Astrocyte (in vitro differentiated cells and primary cell): ENCODE measurements around the gene DPEP1. TPM values are rescaled to one million over a fixed set of nuclear protein-coding genes. Genes with fewer than 3 reads are reported as not detected.

Experiments
- DNase-seq: peaks from one replicate; pipeline ENCODE4 v3.0.0-alpha.2; 2010; ENCODE audit warnings: low read depth
- FAIRE-seq: peaks from 2 replicates; lab custom pipeline; 2011; peaks lifted over from hg19 to GRCh38; lab: Jason Lieb, UNC
- H2AFZ ChIP-seq: 2 replicates; pipeline ENCODE4 v1.6.0; 2012; ENCODE audit warnings: low read depth, low read length, inconsistent platforms
- H3K27ac ChIP-seq: 2 replicates; pipeline ENCODE4 v1.5.1; 2011; ENCODE audit warnings: low read depth, low read length, inconsistent platforms
- H3K27me3 ChIP-seq: 2 replicates; pipeline ENCODE4 v1.6.0; 2011; ENCODE audit warnings: low read length, inconsistent platforms; ENCODE audit not compliant: insufficient read depth
- H3K36me3 ChIP-seq: 2 replicates; pipeline ENCODE4 v1.5.1; 2011; ENCODE audit warnings: low read length, inconsistent platforms; ENCODE audit not compliant: insufficient read depth
- H3K4me1 ChIP-seq: 2 replicates; pipeline ENCODE4 v1.5.1; 2011; ENCODE audit warnings: low read length, inconsistent platforms; ENCODE audit not compliant: insufficient read depth
- H3K4me2 ChIP-seq: 2 replicates; pipeline ENCODE4 v1.6.0; 2012; ENCODE audit warnings: low read length, inconsistent platforms
- H3K4me3 ChIP-seq: 2 replicates; pipeline ENCODE4 v1.5.1; 2011; ENCODE audit warnings: low read depth, mild to moderate bottlenecking, low read length, inconsistent platforms; ENCODE audit not compliant: insufficient read depth
- H3K79me2 ChIP-seq: 2 replicates; pipeline ENCODE4 v1.6.0; 2012; ENCODE audit warnings: mild to moderate bottlenecking, low read length, inconsistent platforms; ENCODE audit not compliant: insufficient read depth
- H3K9ac ChIP-seq: 2 replicates; pipeline ENCODE4 v1.6.0; 2012; ENCODE audit warnings: mild to moderate bottlenecking, low read length, inconsistent platforms
- H3K9me3 ChIP-seq: 2 replicates; pipeline ENCODE4 v1.5.1; 2012; ENCODE audit warnings: low read depth, mild to moderate bottlenecking, low read length, inconsistent platforms; ENCODE audit not compliant: insufficient read depth
- H4K20me1 ChIP-seq: 2 replicates; pipeline ENCODE4 v1.6.0; 2012; ENCODE audit warnings: low read length, inconsistent platforms; ENCODE audit not compliant: insufficient read depth
- H3K27ac Mint-ChIP-seq: one replicate; pipeline ENCODE4 v1.8.0; 2021; ENCODE audit warnings: mild to moderate bottlenecking, mixed read lengths; ENCODE audit not compliant: unreplicated experiment
- H3K27me3 Mint-ChIP-seq: one replicate; pipeline ENCODE4 v1.8.0; 2021; ENCODE audit warnings: low read depth, mixed read lengths; ENCODE audit not compliant: unreplicated experiment
- H3K36me3 Mint-ChIP-seq: one replicate; pipeline ENCODE4 v1.8.0; 2021; ENCODE audit warnings: low read depth, mixed read lengths; ENCODE audit not compliant: unreplicated experiment
- H3K4me1 Mint-ChIP-seq: one replicate; pipeline ENCODE4 v1.8.0; 2021; ENCODE audit warnings: low read depth, mixed read lengths; ENCODE audit not compliant: unreplicated experiment
- H3K4me3 Mint-ChIP-seq: one replicate; pipeline ENCODE4 v1.8.0; 2021; ENCODE audit warnings: mild to moderate bottlenecking, moderate library complexity, mixed read lengths; ENCODE audit not compliant: unreplicated experiment
- H3K9me3 Mint-ChIP-seq: one replicate; pipeline ENCODE4 v1.8.0; 2021; ENCODE audit warnings: mild to moderate bottlenecking, mixed read lengths; ENCODE audit not compliant: unreplicated experiment
- CTCF ChIP-seq: IDR thresholded peaks from 2 replicates; pipeline ENCODE4 v1.5.1; 2011; ENCODE audit warnings: low read depth, mild to moderate bottlenecking, inconsistent platforms, low read length, moderate library complexity; ENCODE audit not compliant: insufficient read depth
- EZH2 ChIP-seq: IDR thresholded peaks from 2 replicates; pipeline ENCODE4 v1.6.1; 2012; ENCODE audit warnings: mild to moderate bottlenecking, low read length, inconsistent platforms; ENCODE audit not compliant: insufficient read depth
- total RNA-seq: library from RNA; stranded (reverse); gene quantifications from 2 replicates; pipeline ENCODE4 v1.2.1, GENCODE V29; 2021

The DPEP1 gene
- total RNA-seq, 1 donor from 2014 or later, result 0.11 TPM

- DNase-seq, result no peak
- H3K36me3 Mint-ChIP-seq, result no peaks in the 10 kb centered on the region
- H3K4me3 Mint-ChIP-seq, result no peak overlapping the region
- Histone ChIP-seq H3K4me3 (no peak overlapping the region), H3K9ac (peak overlapping the region; percentile 64), H3K79me2 (no peaks in the 10 kb centered on the region), H3K4me1 (peaks cover 13% of the 10 kb centered on the region), H3K4me2 (peak overlapping the region; percentile 78), H4K20me1 (no peaks in the 10 kb centered on the region), H2AFZ (no peak overlapping the region), H3K9me3 (no peaks in the 10 kb centered on the region), H3K27me3 (no peaks in the 10 kb centered on the region), H3K27ac (peak overlapping the region; percentile 83), H3K36me3 (no peaks in the 10 kb centered on the region)
- FAIRE-seq, result no peak
- peaks cover 10% of the 10 kb centered on the region for H3K4me1 Mint-ChIP-seq
- H3K27ac Mint-ChIP-seq, result peak overlapping the region; percentile 85
- no peaks in the 10 kb centered on the region for H3K9me3 Mint-ChIP-seq
- TF ChIP-seq EZH2, result no peak
- TF ChIP-seq CTCF, result no peak
- peaks cover 7% of the 10 kb centered on the region for H3K27me3 Mint-ChIP-seq
Observed at GRCh38 chr16:89602952-89603590, 10.4 kb upstream of the DPEP1 start.

GRCh38 chr16:89604764-89605163 lies 8.7 kb upstream of the DPEP1 start:
- no peaks in the 10 kb centered on the region for H4K20me1 ChIP-seq
- H3K4me1 ChIP-seq, result peaks cover 21% of the 10 kb centered on the region
- no peaks in the 10 kb centered on the region for H3K36me3 Mint-ChIP-seq
- H3K79me2 ChIP-seq, result no peaks in the 10 kb centered on the region
- no peaks in the 10 kb centered on the region for H3K9me3 ChIP-seq
- no peak overlapping the region for H3K9ac ChIP-seq
- no peak overlapping the region for H3K4me3 ChIP-seq
- no peak for FAIRE-seq
- H3K27ac Mint-ChIP-seq, result no peak overlapping the region
- no peak overlapping the region for H2AFZ ChIP-seq
- no peak overlapping the region for H3K4me3 Mint-ChIP-seq
- no peak for DNase-seq
- peaks cover 7% of the 10 kb centered on the region for H3K4me1 Mint-ChIP-seq
- H3K4me2 ChIP-seq, result no peak overlapping the region
- H3K27ac ChIP-seq, result no peak overlapping the region
- peaks cover 11% of the 10 kb centered on the region for H3K27me3 Mint-ChIP-seq
- H3K9me3 Mint-ChIP-seq, result no peaks in the 10 kb centered on the region
- no peak for TF ChIP-seq CTCF
- H3K27me3 ChIP-seq, result no peaks in the 10 kb centered on the region
- H3K36me3 ChIP-seq, result no peaks in the 10 kb centered on the region

GRCh38 chr16:89605186-89605970 lies 8.1 kb upstream of the DPEP1 start:
- H2AFZ ChIP-seq, result no peak overlapping the region
- Mint-ChIP-seq H3K4me1 (peaks cover 6% of the 10 kb centered on the region), H3K27me3 (peaks cover 11% of the 10 kb centered on the region), H3K36me3 (no peaks in the 10 kb centered on the region), H3K27ac (no peak overlapping the region), H3K9me3 (no peaks in the 10 kb centered on the region), H3K4me3 (no peak overlapping the region)
- no peaks in the 10 kb centered on the region for H3K27me3 ChIP-seq
- H3K4me3 ChIP-seq, result no peak overlapping the region
- no peaks in the 10 kb centered on the region for H4K20me1 ChIP-seq
- DNase-seq (no peak), FAIRE-seq (no peak)
- H3K9me3 ChIP-seq, result no peaks in the 10 kb centered on the region
- H3K4me2 ChIP-seq, result no peak overlapping the region
- H3K36me3 ChIP-seq, result no peaks in the 10 kb centered on the region
- H3K9ac ChIP-seq, result no peak overlapping the region
- no peak for TF ChIP-seq EZH2
- TF ChIP-seq CTCF, result no peak
- H3K4me1 ChIP-seq, result peaks cover 21% of the 10 kb centered on the region
- no peak overlapping the region for H3K27ac ChIP-seq
- H3K79me2 ChIP-seq, result no peaks in the 10 kb centered on the region
